Globus pallidus (tissue), 1 donor: ENCODE results near the gene CDH2.

Source experiments
- DNase-seq: peaks from one replicate; pipeline ENCODE4 v3.0.0-alpha.2; 2015; ENCODE audit warnings: low spot score

The CDH2 gene

DNA sequence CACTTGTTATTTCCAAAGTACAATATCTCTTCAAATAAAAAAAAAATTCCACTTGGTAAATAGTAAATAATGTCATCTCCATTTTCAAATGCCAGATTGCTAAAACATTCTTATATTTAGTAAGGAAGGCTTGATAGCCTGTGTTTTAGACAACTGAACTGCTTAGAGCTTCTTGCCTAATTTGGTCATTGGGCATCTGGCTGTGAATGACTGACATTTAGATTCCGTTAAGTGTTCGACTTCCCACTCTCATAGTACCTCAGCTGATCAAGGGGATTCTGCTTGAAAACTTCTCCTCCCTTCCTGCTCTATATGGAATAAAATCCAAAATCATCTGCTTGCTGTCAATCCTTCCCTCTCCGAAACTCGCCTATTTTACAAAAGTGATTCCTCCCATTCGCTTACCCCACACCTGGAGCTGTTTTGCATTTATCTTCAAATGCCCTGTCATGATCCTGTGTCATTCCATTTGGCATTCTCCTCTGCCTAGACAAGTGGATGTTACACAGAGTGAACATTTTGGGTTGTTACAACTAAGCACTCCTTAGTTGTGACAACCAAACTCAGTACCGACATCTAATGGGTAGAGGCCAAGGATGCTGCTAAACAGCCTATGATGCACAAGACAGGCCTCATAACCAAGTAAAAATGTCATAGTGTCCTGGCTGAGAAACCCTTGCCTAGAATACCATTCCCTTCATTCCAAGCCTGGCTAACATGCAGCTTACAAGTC lies 181.0 kb downstream of the CDH2 start:
- no peak for DNase-seq

DNA sequence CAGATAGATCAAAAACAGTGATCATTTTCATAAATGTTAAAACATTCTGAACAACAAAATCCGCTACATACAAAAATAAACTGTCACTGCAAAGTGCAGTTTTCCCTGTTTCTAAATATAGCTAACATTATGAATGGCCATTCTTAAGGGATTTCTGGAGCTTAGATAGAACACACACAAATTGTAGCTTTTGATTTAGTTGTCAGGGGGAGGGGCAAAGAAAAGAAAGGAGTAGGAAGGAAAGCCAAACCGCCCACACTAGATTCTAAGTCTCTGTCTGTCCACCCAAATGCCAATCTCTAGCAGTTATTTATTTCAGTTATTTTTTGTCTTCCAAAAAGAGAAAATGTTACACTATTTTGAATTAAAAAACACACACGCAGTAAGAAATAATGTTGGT lies 182.4 kb downstream of the CDH2 start:
- DNase-seq: no peak

GRCh38 chr18:27991391-27991790 lies 185.5 kb downstream of the CDH2 start:
- no peak for DNase-seq

DNA sequence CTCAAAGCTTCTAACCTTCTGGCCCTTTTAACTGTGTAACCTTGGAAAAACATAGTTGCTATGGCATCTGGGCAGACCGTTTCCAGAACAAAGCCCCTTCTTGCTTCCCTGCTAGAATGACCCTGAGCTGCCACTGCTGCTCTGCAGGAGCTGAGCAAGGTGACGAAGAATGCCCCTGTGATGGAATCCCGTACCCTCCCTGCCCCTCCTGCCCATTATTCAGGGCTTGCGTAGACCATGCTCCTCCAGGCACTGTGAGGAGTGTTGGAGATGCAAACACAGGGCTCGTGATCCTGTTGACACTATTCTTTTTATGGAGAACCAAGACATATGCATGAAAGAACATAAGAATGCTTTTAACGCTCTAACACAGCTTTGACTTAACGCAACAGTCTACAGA lies 191.1 kb downstream of the CDH2 start:
- no peak for DNase-seq

- DNase-seq: no peak
Observed at GRCh38 chr18:27983780-27984179, 193.2 kb downstream of the CDH2 start.

DNA sequence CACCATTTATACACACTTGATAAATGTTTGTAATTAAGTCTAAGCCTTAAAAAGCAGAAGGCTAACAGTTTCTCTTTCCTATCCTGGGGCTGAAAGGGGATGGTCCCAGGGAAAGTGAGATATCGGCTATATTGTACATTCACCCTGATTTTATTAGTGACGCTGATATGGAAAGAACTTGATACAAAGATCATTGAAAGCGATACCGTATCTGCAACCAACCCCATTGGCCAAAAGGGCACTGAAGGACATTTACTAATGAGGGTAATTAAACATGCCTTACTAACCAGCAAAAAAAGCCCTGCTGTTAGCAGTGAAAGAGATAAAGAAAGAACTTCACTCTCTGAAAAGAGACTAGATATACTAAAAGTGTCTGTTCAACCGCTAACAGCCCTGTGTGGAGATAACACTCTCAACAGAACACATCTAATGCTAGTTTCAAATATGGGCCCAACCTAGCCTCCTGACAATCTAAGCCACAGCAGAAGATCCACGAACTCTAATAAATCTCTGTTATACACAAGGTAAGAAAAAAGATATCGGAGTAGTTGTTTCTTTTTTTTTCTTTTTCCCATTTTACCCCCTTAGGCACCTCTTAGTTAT lies 200.0 kb downstream of the CDH2 start:
- no peak for DNase-seq

- DNase-seq: no peak
Observed at GRCh38 chr18:27970321-27970720, 206.6 kb downstream of the CDH2 start.

GRCh38 chr18:27969206-27969605 lies 207.7 kb downstream of the CDH2 start:
- no peak for DNase-seq

DNA sequence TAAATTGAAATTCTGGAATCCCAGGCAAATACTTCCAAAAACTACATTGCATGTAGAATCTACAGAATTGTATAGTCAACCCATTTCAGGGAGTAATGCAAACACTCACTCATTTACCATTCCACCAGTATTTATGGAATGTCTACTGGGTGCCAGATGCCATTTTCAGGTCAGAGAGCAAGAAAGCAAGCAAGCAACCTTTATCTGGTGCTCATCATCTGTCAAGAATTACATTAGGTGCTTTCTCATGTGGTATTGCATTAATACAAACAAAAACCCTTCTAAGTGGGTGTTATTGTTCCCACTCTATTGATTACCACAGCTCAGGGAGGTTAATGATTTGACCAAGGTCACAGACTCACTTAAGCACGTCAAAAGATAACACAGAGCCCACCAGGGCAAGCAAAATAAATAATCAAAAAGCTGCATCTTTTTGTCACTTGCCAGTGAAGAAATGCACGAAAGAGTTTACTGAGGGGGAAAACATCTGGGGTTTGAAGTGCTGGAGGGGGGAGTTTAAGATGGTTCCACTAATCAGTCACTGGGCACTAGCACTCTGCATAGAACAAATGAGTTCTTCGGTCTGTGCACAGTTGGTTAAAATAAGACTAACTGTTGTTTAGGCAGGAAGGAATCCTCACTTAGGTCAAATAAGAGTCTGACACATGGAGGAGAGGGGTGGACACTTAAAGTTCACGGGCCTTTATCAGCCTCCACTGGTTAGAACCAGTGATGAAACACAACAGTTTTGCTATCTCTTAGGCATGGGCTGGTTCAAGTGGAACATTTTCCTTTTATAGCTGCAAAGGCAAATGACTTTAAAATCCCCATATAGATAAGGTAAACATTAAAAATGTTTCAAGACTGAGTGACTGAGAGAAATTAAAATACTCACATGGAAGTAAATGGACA lies 208.8 kb downstream of the CDH2 start:
- no peak for DNase-seq

DNA sequence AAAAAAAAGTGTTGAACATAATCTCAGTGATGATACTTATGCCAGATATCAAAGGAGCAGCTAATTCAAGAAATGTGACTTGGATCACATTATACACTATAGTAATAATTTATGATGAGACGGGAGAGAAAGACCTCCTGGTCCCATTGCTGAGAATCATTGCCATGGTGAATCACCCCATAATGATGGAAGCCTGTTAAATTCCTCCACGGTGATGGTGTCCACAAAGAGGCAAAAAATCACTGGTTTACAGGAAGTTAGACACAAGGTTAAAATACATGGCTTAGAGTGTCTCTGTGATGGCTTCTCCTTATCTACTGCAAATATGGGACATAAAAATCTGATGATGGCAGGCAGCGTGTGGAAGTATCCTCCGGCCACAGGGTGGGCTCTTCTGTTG lies 210.0 kb downstream of the CDH2 start:
- no peak for DNase-seq

DNA sequence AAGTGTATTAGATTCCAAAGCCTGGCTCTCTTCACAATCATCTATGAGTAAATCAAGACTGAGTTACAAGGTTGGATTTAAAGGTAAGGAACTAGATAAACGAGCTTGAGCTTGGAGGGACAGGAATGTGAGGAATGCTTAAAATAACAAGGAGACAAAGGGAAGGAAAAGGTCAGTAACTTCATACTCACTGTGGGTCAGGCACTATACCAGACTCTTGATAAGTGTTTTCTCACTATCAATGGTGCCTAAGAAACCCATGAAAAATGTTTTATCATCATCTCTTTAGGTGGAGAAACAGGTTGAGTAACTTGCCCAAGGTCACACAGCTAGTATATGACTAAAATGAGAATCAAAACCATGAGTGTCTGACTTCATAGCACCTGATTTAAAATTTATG lies 212.1 kb downstream of the CDH2 start:
- DNase-seq: no peak

GRCh38 chr18:27959101-27959500 lies 217.8 kb downstream of the CDH2 start:
- no peak for DNase-seq

DNA sequence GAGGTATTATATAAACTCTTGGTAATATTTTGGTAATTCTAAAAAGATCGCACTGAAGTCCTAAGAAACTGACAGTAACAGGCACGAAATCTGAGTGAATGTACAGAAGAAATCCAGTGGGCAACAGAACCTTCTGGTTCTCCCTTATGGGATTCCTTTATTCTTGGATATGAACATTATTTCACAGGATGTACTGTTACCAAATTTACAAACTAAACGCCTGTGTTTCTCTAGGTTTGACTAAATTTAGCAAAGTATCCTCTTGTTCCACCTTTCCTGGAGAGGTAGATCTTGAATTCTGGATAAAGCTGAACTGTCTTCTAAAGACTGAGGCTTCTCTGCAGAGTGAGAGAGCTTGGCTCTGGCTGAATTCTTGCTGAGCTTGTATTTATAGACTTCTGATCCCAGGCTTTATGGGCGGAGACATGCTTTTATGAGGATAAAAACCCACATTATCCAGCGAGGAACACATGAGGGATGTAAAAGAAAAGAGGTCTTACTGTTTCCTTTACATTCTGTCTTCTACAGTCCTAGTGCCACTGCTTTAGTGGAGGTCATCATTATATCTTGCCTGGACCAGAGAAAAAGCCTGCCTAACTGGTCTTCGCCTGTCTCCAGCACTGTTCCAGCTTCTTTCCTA lies 220.8 kb downstream of the CDH2 start:
- DNase-seq: no peak

DNA sequence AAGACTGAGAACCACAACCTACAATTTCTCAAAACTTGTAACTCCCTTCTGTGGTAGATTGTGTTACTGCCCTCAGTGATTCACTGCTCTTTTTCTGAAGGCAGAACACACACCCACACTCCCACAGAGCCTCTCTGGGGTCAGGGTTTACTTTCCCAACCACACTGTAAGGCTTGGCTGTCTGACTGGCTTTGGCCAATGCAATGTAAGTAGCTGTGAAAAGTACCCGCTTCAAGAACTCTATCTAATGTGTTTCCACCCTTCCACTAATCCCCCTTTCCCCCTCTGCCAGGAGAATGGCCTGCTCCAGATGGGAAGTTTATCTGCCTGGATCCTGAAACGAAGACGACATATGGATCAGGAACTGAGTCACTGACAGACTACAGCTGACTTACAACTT lies 222.7 kb downstream of the CDH2 start:
- no peak for DNase-seq

DNA sequence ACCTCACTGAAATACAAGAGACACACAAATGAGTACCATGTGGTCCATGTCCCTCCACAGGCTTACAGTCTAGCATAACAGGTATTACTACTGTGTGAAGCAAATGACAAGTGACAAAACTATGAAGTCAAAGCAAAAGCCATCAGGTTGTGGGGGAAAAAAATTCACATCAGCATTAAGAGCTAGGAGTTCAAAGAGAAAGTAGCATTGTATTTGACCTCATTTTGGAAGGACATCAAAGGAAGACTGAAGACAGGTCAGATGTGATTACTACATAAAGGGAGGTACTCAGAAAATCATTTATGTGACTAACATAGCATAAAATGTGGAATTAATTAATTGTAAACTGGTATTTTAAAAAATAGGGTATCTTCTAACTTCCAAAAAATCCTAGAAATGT lies 224.2 kb downstream of the CDH2 start:
- no peak for DNase-seq

DNA sequence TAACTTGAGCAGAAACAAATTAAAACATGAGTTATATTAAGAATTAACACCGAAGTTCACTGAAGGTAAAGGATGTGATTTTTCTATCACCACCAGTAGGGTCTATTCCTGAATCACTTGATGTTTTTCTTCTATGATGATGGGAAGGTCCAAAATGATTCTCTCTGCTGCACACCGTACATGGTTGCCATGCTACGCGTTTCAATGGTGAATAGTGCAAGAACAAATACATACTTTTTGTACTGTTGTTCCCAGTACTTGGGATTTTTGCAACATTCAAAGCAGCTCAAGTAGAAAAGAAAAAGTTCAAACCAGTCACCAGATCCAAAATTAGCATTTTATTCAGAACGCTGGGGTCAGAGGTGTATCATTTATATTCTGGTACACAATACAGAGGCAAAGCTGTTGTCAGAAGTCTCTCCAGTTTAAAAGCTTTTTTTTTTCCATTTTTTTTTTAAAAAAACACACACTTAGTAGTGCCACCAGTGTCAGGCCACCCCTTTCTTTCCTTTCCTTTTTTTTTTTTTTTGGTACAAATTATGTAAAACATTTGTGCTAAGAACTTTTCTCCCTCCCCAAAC lies 226.2 kb downstream of the CDH2 start:
- peak; percentile 20 for DNase-seq

GRCh38 chr18:27948986-27949385 lies 227.9 kb downstream of the CDH2 start:
- DNase-seq: no peak

DNA sequence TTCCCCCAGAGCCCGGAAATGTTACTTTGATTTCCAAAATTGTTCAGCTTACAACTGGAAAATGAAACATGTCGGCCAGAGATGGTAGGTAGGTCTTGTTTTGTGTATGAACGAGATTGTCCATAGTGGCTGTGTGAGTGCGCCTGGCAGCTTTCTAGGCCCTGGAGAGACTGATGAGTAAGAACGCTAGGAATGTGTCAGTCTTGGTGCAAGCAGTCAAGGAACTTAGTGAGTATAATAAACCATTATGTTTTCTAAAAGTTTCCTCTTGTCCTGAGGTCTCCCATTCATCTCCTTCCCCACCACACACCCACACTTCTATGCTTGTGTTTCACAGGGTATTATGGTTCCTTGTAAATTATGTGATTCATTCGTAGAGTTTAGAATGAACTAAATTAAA lies 234.2 kb downstream of the CDH2 start:
- DNase-seq: no peak

- DNase-seq: no peak
Observed at GRCh38 chr18:27931535-27931934, 245.4 kb downstream of the CDH2 start.

GRCh38 chr18:27922780-27923179 lies 254.2 kb downstream of the CDH2 start:
- no peak for DNase-seq

GRCh38 chr18:27921904-27922751 lies 254.8 kb downstream of the CDH2 start:
- no peak for DNase-seq
